ENCODE data around the gene PIEZO1. TPM values are rescaled to one million over a fixed set of nuclear protein-coding genes. Genes with fewer than 3 reads are reported as not detected.
A peak's percentile ranks its signal among the peaks of the same experiment; 100 is the strongest.

The PIEZO1 gene
- total RNA-seq, 6 experiments from 2014 or later = 48.9 to 91.9 (median 64.4) TPM

DNA sequence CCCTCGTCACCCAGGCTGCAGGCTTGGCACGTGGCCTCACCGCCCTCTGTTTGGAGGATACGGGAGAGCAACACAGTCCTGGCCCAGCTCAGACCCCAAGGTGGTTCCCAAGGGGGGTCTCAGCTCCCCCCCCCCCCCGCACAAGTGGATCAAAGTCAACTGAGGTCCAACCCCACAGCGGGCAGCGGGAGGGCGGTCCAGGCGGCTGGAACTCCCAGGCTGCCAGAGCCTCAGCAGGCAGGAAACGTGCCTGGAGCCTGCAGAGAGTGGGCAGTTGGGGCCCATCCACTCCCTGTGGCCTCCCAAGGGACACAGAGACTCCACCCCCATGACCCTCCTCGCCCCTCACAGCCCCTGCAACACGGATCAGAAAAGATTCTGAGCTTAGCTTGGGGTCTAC, 36.7 kb downstream of the PIEZO1 start:
- no peak for TF ChIP-seq CTCF (IDR thresholded peaks at IDR 0.05)
- H3K27me3 ChIP-seq = no peaks in the 10 kb centered on the region
- intact Hi-C loops (cut with DNase I) = no loop called here
- no peak overlapping the region for H3K4me3 ChIP-seq
- H3K36me3 ChIP-seq = no peaks in the 10 kb centered on the region
- H3K27ac ChIP-seq = no peak overlapping the region
- DNase-seq (no peak), ATAC-seq (no peak)
- peaks cover 0 to 6% (median 3%) of the 10 kb centered on the region in 4 donors for H3K4me1 ChIP-seq
- no peaks in the 10 kb centered on the region for H3K9me3 ChIP-seq
- 73% methylated on average over 3 of the region's 12 CpGs for WGBS (ENCODE audit: insufficient coverage, low coverage, low lambda C conversion rate, missing lambda C conversion rate)

DNA sequence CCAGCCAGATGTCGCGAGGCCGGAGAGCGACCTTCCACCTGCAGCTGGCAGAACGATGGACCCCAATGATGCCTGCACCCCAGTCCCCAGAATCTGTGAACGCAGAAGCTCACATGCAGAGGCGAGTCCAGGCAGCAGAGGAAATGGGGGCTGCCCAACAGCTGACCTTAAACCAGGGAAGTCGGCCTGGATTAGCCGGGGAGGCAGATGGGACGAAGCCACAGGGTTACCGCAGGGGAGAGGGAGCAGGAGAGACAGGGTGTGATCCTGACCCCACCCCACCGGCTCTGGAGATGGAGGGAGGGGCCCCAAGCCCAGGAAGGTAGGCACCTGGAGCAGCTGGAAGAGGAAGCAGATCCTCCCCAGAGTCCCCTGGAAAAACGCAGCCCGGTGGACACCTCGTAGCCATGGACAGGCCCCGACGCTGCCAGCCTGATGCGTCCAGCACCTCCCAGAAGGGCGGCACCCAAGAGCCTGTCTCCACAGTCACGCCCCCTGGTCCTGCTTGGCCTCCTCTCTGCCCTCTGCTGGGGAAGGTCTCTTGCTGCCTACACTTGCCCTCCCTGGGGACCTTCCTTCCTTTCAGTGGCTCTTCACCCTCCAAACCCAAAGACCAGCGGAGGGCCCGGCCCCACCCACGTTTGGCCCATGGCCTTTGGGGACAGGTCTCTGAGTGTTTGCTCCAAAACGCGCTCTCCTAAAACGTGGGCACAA, 37.3 kb downstream of the PIEZO1 start:
- no peak overlapping the region for H3K4me3 ChIP-seq
- intact Hi-C loops (cut with DNase I) = no loop called here
- no peak overlapping the region for H3K27ac ChIP-seq
- peaks cover 0 to 6% (median 3%) of the 10 kb centered on the region in 4 donors for H3K4me1 ChIP-seq
- H3K36me3 ChIP-seq = no peaks in the 10 kb centered on the region
- 96% methylated on average over 4 of the region's 26 CpGs for WGBS (ENCODE audit: insufficient coverage, low coverage, low lambda C conversion rate, missing lambda C conversion rate)
- peak; percentile 76 to 82 (median 78) for ATAC-seq
- H3K9me3 ChIP-seq = no peaks in the 10 kb centered on the region
- H3K27me3 ChIP-seq = no peaks in the 10 kb centered on the region
- peak; percentile 65 to 74 (median 67) for DNase-seq
- no peak for TF ChIP-seq POLR2A (IDR thresholded peaks at IDR 0.05)
- peak; percentile 20 to 63 (median 50) for TF ChIP-seq CTCF (IDR thresholded peaks at IDR 0.05)

GRCh38 chr16:88746506-88746905, 38.5 kb downstream of the PIEZO1 start:
- H3K36me3 ChIP-seq = no peaks in the 10 kb centered on the region
- DNase-seq (no peak), ATAC-seq (no peak)
- TF ChIP-seq POLR2A (IDR thresholded peaks at IDR 0.05) (no peak), CTCF (IDR thresholded peaks at IDR 0.05) (no peak)
- H3K27ac ChIP-seq = no peak overlapping the region
- no peaks in the 10 kb centered on the region for H3K27me3 ChIP-seq
- H3K9me3 ChIP-seq = no peaks in the 10 kb centered on the region
- WGBS (ENCODE audit: insufficient coverage, low coverage, low lambda C conversion rate, missing lambda C conversion rate) = 36% methylated on average over 8 of the region's 17 CpGs
- no peak overlapping the region for H3K4me3 ChIP-seq
- intact Hi-C loops (cut with DNase I) = no loop called here
- peaks cover 0 to 6% (median 3%) of the 10 kb centered on the region in 4 donors for H3K4me1 ChIP-seq

GRCh38 chr16:88744577-88745521, 40.2 kb downstream of the PIEZO1 start:
- Histone ChIP-seq H3K9me3 (no peaks in the 10 kb centered on the region), H3K4me1 (peaks cover 0 to 6% (median 3%) of the 10 kb centered on the region in 4 donors), H3K36me3 (peaks cover 0 to 6% (median 0%) of the 10 kb centered on the region in 4 donors), H3K27ac (no peak overlapping the region), H3K27me3 (no peaks in the 10 kb centered on the region), H3K4me3 (no peak overlapping the region)
- no peak for DNase-seq
- intact Hi-C loops (cut with DNase I) = loop anchor here in 1 of 2 donors (5.0 kb wide), 1 partner anchor 42 kb away; the partner anchor contains the start of gene PIEZO1
- no peak for ATAC-seq
- TF ChIP-seq CTCF (IDR thresholded peaks at IDR 0.05) (no peak), POLR2A (IDR thresholded peaks at IDR 0.05) (no peak)
- 65% methylated on average over 11 of the region's 39 CpGs for WGBS (ENCODE audit: insufficient coverage, low coverage, low lambda C conversion rate, missing lambda C conversion rate)

Measured in right lobe of liver (tissue), 6 donors.